Stimulated activated CD4-positive, alpha-beta T cell treated with anti-CD3 and anti-CD28 coated beads, Interleukin-15, amount 100 ng/mL, for 1 hour (primary cell): ENCODE data around the gene TOR3A.
"Not testable (repeated sequence)": the region's sequence is repeated elsewhere in the genome, so short reads cannot be mapped to it uniquely, and the experiment has no call there.

Experiments used
- DNase-seq, 2 donors: peaks; one replicate each; pipeline ENCODE4 v3.0.0-alpha.2; 2020; ENCODE audit warnings: low read depth in 1 of 2, low spot score in 1 of 2

The TOR3A gene

DNA sequence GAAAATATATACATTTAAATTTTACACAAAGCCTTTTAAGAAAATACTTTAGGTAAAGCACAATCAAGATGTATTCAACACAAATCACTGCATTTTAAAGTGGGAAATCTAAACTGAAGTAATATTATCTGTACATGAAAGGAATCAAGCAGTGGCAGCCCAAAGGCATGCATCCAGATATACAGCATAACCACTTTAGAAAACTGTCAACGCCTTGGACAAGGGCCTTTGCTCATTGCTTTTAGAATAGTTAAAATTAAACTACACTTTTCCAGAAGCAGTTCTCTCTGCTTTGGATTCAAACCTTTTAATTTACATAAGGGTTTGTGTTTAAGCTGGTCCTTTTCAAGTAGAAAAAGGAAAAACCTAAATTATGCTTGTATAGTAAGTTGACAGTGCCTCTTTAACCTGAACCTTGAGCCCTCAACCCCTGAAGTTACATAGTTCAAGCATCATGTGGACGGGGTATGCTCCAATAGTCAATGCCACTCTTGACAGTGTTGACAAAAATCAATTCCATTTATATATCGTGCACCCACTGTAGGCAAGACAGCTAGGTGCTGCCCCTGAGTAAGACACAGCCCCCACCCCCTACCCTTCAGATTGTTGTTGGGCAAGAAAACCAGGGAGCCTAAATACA, 22.9 kb downstream of the TOR3A start:
- no peak for DNase-seq

DNA sequence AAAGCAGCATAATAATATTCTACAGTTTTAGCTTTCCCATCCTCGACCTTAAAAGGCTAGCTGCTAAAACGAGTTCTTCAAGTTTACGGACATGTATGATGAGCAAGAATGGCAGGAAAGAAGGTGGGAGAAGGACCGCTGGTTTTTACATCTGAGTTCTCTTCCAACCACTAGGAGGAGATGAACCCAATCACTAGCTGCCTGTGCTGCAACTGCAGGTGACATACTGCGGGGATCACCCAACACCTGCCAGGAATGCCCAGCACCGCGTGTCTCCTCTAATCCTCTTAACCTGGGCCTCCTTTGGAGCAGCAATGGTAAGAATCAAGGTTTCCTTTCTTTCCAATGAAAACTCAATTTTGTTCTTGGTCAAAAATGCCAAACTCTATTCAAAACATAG, 23.5 kb downstream of the TOR3A start:
- no peak for DNase-seq

DNA sequence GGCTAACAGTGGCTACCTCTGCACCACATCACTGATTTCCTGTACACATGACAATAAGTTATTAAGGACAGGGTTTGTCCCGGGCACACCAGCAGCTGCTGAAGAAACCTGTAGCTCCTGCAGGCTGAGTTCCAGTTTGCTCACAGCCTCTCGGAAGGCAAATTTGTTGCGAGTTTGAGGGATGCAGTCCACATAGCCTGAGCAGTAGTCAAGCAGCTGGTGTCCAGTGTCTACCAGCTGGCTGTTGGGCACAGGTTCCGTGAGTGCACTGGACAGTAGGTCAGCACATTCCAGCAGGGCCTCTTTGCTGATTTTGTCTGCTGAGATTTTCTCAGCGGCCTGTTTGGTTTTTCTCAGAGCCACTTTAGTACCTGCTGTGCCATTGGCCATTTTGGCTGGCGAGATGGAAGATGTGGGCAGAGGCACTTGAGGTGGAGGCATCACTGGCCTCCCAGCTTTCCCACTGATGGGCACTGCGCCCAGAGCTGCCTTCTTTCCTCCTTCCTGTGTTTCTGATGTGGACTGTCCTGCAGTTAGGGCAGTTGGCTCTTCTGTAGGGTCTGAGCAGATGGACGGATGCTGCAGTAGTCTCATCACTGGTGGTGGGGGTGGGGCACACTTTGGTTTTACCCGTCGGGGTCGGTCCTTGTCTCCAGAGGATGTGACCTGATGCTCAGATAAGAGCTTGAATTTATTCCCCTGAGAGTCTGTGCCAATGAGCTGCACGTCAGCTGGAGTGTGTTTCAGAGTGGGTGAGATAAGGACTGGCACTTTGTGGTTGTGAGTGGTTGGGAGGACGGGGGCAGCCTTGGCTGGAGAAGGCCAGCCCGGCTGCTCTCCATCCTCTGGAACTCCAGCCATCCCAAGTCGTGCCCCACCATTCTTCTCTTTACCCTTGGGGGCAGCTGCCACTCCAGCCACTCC, 26.1 kb downstream of the TOR3A start:
- no peak for DNase-seq

DNA sequence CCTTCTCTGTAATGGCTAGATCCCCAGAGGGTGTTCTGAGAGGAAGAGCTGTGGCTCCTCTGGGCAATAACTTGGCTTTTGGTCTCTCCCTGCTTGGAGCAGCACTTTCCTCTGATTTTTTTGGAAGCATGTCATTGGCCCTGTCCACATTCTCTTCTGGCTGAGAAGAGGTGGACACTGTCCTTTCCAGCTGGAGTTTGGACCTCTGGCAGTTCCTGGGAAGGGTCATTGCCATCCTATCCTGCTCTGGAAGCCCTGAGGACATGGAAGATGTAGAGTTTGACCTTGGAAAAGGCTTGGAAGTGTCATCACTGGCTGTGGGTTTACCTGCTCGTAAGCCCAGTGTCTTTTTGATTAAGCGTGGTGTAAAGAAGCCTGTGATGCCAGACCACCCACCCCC, 26.8 kb downstream of the TOR3A start:
- no peak for DNase-seq

DNA sequence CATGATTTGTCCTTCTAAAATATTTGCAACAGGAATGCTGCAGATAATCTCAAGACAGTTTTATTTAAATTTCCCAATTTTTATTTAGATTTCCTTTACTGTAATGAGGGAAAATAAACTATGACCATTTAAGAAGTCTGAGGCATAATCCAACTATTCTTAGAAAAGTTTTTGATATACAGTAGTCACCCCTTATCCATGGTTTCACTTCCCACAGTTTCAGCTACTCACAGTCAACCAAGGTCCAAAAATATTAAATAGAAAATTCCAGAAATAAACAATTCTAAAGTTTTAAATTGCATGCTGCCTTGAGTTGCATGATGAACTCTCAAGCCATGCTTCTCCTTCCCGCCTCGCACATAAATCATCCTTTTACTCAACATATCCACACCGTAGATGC, 33.3 kb downstream of the TOR3A start:
- no peak for DNase-seq

DNA sequence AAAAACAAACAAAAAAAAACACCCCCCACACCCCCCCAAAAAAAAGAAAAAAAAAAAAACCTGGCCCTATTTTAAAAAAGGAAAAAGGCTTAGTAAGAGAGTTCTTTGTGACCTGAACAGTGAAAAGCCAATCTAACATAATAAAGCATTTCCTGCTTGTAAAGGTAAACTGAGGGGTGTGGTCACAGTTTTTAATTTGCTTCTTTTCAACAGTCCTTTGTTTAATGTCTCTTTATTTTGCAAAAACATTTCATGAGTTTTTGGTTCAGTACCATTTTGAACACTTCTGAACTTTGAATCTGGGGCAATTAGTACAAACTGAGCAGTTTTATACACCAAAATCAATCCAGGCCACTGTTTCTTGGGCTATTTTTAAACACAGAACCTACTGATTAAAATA, 37.6 kb downstream of the TOR3A start:
- no peak for DNase-seq

DNA sequence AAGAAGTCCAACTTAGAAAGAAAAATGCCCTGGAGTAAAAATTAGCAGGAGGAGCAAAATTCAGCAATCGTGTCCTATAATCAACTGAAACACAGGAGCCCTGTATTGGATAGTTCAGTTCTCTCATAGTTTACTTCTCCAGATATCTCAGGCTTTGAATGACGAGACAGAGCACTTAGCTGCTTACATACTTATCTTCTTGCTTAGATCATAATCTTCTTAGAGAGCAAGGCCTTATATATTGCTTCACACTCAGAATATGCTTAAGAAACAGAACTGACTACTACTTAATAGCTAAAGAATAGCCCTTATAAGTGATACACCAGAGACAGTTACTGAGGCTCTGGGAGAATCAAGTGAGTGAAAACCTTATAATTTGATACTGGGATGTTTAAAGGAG, 38.9 kb downstream of the TOR3A start:
- no peak for DNase-seq

DNA sequence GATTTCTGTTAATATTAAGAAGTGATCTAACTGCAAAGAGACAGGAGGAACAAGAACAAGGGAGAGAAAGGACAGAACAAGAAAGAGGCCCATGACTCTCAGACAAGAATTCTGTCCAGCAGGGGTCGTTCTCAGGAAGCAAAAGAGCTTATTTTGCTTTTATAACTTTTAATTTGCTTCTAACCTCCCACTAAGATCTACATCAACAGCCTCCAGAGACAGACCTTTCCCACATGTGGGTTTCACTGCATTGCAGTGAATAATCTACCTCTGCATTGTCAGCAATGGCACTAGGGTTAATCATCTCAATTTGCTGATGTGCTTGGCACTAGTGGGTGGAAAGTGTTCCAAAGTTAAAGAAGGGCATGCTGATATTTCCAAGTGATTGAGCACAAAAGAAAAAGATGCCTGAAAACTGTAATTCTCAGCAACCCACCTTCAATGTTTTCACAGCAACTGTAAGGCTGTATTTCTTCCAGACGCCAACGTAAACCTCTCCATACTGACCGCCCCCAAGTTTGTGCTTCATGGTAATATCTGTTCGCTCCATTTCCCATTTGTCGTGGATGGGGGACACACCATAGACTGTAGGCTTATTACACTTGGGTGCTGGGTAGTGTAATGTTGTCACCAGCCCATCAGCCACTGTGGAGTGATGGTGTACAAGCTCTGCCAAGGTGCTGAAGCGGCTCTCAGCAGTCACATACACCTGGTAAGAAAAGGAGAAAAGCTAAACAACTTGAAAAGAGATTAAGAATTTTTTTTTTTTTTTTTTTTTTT, 39.5 kb downstream of the TOR3A start:
- no peak for DNase-seq

DNA sequence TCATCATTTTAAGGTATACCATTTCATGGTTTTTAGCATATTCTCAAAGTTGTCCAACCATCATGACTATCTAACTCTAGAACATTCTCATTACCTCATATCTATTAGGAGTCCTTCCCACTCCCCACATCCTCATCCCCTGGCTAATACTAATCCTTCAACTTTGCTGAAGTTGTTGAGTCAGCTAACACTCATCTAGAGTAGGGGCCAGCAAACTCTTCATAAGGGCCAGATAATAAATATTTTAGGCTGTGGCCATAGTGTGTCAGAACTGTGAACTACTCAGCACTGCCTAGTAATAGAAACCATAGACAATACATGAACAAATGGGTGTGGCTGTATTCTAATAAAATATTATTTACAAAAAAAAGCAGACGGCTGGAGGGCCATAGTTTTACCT, 43.0 kb downstream of the TOR3A start:
- no peak for DNase-seq

DNA sequence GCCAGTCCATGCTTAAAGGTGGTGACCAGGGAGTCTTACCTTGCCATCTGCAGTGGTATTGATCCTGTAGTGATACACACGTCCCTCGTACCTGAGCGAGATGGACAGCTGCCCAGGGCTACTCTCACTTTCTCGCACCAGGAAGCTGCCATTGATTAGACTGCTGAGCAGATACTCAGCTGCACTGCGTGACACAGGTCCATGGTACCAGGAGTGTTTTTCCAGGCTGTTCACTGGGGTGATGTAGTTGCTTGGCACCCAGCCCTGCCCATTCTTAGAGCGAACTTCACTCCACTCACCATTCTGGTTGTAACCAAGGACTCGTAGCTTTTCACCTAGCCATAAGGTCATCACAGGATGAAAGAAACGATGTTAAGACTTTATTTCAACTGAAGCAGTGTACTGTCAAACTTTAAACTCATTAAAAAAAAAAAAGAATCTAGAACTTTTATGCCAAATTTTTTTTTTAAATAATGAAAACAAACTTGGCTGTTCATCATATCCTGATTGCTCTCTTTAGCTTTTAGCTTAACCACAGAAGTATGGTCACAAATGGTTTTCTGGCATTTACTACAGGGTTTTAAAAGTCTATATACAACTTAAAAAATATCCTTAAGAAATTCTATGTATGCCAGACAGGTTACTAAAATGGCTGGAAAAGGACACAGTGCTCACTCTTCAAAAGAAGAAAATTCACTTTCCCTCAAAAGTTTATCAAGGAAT, 44.6 kb downstream of the TOR3A start:
- DNase-seq = no peak

DNA sequence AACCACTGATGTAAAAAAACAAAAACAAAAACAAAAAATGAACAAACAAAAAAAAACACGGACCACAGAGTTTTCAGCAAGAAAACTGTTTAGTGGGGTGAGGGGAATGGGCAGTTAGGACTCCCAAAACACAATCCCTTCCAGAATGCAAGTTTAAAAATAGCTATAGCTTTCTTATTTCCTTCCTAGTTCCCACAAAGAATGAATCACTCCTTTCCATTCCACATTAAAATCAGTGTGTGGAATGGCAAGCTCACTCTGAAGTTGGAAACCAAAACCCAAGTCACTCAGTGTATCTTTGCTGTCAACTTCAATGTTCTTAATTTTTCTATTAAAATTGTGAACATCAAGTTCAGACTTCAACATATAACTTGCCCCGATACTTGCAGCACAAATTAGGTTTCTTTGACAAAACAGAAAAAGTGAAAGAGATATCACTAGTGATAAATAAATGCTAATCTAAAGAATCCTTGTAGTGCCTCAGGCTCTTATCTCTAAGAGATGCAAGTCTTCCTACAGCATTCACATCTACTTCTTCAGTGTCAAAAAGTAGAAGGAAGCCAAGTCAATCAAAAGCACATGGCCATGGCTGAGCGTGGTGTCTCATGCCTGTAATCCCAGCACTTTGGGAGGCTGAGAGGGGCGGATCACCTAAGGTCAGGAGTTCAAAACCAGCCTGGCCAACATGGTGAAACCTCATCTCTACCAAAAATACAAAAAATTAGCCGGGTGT, 45.5 kb downstream of the TOR3A start:
- DNase-seq = no peak

DNA sequence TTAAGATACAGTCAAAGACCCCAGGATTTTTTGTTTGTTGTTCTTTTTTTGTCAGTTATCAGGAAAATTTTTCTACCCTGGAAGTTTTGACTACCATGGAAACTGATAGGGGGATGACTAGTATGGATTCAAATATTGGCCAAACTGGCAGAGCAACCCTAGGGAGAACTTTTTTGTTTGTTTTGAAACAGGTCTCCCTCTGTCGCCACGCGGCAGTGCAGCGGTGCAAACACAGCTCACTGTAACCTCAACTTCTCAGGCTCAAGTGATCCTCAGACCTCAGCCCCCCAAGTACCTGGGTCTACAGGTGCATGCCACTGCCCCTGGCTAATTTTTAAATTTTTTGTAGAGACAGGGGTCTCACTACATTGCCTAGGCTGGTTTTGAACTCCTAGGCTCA, 46.6 kb downstream of the TOR3A start:
- DNase-seq = no peak

DNA sequence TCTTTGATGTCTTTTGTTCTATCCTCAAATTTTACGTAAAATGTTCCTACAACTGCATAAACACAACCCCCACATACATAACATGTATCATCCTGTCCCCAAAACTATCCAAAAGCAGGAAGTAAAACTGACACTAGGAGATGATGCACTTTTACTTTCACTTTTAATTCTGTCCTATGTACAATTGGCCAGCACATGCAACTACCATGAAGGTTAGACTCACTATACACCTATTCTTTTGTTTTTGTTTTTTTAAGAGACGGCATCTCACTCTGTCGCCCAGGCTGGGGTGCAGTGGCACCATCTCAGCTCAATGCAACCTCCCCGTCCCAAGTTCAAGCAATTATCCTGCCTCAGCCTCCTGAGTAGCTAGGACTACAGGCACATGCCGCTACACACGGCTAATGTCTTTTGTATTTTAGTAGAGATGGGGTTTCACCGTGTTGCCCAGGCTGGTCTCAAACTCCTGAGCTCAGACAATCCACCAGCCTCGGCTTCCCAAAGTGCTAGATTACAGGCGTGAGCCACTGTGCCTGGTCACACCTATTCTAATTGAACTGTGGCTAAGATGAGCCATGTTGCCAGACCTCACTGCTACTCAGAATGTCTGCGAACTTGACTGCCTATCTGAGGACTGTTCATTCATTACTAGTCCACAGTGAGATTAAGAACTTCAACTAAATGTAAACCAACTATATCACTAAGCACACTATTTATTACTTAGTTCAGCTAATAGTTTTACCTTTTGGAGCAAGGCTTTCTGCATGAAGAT, 48.0 kb downstream of the TOR3A start:
- DNase-seq = no peak

DNA sequence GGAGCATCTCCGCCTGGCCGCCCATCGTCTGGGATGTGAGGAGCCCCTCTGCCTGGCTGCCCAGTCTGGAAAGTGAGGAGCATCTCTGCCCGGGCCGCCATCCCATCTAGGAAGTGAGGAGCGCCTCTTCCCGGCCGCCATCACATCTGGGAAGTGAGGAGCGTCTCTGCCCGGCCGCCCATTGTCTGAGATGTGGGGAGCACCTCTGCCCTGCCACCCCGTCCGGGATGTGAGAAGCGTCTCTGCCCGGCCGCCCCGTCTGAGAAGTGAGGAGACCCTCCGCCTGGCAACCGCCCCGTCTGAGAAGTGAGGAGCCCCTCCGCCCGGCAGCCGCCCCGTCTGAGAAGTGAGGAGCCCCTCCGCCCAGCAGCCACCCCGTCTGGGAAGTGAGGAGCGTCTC, 53.3 kb downstream of the TOR3A start:
- DNase-seq = not testable (repeated sequence)

DNA sequence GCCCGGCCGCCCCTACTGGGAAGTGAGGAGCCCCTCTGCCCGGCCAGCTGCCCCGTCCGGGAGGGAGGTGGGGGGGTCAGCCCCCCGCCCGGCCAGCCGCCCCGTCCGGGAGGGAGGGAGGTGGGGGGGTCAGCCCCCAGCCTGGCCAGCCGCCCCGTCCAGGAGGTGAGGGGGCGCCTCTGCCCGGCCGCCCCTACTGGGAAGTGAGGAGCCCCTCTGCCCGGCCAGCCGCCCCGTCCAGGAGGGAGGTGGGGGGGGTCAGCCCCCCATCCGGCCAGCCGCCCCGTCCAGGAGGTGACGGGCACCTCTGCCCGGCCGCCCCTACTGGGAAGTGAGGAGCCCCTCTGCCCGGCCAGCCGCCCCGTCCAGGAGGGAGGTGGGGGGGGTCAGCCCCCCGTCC, 53.8 kb downstream of the TOR3A start:
- not testable (repeated sequence) for DNase-seq

DNA sequence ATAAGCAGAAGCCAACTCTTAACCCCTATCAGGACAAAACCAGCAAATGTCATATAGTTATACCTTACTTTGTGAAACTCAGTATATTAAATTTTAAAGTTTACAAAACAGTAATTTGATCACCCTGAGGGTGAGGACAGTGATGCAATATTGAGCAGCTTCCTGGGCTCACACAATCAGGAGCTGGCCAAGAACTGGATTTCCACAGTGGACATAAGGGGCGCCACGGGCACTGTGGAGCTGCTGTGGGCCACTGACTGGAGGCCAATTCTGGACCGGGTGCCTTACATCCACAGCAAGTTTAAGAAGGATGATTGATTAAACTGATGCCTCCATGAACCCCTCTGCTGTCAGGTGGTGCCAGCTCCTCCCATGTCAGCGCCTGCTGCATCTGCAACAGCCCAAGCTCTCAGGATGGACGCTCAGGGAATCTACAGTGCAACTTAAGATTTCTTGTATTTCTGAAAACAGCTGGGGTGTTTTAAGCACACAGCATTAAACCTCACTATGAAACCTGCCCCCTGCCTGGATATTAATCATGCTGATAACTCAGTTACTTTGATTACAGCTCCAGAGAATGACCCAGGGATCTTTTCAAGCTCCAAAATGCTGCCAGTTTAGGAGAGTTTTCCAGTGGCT, 55.9 kb downstream of the TOR3A start:
- DNase-seq = no peak

DNA sequence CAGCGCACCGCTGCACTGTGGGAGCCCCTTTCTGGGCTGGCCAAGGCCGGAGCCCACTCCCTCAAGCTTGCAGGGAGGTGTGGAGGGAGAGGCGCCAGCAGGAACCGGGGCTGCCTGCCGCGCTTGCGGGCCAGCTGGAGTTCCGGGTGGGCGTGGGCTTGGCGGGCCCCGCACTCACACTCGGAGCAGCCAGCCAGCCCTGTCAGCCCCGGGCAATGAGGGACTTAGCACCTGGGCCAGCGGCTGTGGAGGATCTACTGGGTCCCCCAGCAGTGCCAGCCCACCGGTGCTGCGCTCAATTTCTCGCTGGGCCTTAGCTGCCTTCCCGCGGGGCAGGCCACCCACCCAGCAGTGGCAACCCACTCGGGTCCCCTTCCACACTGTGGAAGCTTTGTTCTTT, 56.9 kb downstream of the TOR3A start:
- not testable (repeated sequence) for DNase-seq

DNA sequence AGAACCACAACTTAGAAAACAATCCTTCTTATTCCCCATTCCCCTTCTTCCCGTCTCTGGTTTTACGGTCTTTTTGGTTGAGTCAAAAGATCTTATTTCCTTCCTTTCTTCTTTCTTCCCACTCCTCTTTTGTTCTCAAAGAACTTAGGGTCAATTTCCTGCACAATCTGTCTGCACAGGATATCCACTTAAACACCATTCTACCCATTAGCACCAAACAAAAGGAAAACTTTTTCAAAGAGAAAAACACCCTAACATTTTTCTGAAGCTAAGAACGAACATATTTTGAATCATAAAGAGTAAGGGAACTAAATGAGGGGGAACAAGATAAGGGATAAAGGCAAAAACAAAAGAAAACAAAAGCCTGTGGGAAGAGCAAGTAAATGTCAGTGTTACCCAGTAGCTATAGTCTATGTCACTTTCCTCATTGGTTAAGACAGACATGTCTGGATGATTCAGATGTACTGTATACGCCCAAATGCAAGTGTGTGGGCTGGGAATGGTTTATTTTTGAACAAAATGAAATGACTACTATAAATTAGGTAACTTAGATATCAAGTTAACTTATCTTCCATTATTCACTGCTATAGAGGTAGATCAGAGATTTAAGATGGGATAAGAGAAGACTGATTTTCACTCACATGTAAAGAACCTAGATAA, 59.9 kb downstream of the TOR3A start:
- DNase-seq = no peak

DNA sequence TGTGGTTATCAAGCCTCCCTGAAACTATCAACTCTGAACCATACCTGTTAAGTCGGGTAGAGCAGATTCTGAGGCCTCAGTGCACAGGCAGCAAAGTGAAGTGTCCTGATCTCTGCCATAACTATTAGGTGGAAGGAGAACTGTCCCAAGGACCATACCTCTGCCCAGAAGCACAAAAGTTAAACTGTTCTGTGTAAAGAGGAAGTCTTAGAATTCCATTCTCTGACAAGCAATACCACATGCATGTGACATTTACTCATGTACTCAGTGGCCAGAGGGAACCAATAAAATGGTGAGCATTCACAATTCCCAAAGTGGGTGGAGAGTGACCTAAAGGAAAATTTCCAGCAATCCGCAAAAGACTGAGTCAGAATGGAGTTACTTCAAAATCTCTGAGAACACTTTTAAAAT, 61.0 kb downstream of the TOR3A start:
- no peak for DNase-seq
